HG02588 (cell line): ENCODE measurements around the gene TTLL13.
A peak's percentile ranks its signal among the peaks of the same experiment; 100 is the strongest.
"Not testable (repeated sequence)": the region's sequence is repeated elsewhere in the genome, so short reads cannot be mapped to it uniquely, and the experiment has no call there.

Experiments
- ATAC-seq: cut with Tn5 transposase; IDR thresholded peaks from one replicate; pipeline ENCODE4 v1.9.1; 2021; ENCODE audit warnings: mild to moderate bottlenecking, moderate library complexity; ENCODE audit not compliant: unreplicated experiment

Gene TTLL13

GRCh38 chr15:90234096-90234988, 15.0 kb upstream of the TTLL13 start, which contains the start of gene GDPGP1:
TSS of gene GDPGP1 (plus strand) at chr15:90234209. CDS start at chr15:90240909, 6,700 bp downstream.
- peak; percentile 59 for ATAC-seq

- ATAC-seq, result no peak
Observed at GRCh38 chr15:90239371-90239770, 10.0 kb upstream of the TTLL13 start.

GRCh38 chr15:90240856-90241255, 8.5 kb upstream of the TTLL13 start:
- ATAC-seq, result no peak

- ATAC-seq, result no peak
Observed at GRCh38 chr15:90241343-90242192, 7.8 kb upstream of the TTLL13 start.

GRCh38 chr15:90243943-90244639, 5.3 kb upstream of the TTLL13 start:
- no peak for ATAC-seq

- no peak for ATAC-seq
Observed at GRCh38 chr15:90248789-90249202, 560 bp upstream of the TTLL13 start.

GRCh38 chr15:90257776-90258175, 8.4 kb downstream of the TTLL13 start:
- no peak for ATAC-seq

- ATAC-seq, result peak; percentile 55
Observed at GRCh38 chr15:90259524-90259923, 10.2 kb downstream of the TTLL13 start.

- not testable (repeated sequence) for ATAC-seq
Observed at GRCh38 chr15:90260731-90261130, 11.4 kb downstream of the TTLL13 start.

- no peak for ATAC-seq
Observed at GRCh38 chr15:90261811-90262210, 12.5 kb downstream of the TTLL13 start.

- no peak for ATAC-seq
Observed at GRCh38 chr15:90262426-90262825, 13.1 kb downstream of the TTLL13 start.

- no peak for ATAC-seq
Observed at GRCh38 chr15:90264671-90265070, 15.3 kb downstream of the TTLL13 start.

- ATAC-seq, result peak; percentile 88
Observed at GRCh38 chr15:90265271-90266060, 16.1 kb downstream of the TTLL13 start, which contains the start of gene NGRN. TSS of gene NGRN (plus strand) at chr15:90265672. CDS start at chr15:90265713, 41 bp downstream.

- ATAC-seq, result peak; percentile 9
Observed at GRCh38 chr15:90266061-90266431, 16.7 kb downstream of the TTLL13 start.

GRCh38 chr15:90266485-90266884, 17.1 kb downstream of the TTLL13 start:
- ATAC-seq, result no peak

GRCh38 chr15:90268415-90268814, 19.1 kb downstream of the TTLL13 start:
- no peak for ATAC-seq

GRCh38 chr15:90270502-90271150, 21.3 kb downstream of the TTLL13 start:
- no peak for ATAC-seq

GRCh38 chr15:90271459-90272166, 22.3 kb downstream of the TTLL13 start:
- ATAC-seq, result no peak

GRCh38 chr15:90278467-90278866, 29.1 kb downstream of the TTLL13 start:
- not testable (repeated sequence) for ATAC-seq
